DOHH2 (cell line): ENCODE measurements around the gene ITGA11.

Experiments
- H3F3A ChIP-seq: fragments of 200-600 bp; sonication (generic), shearing (Covaris generic); 2 replicates; pipeline ENCODE4 v1.6.0; 2016; ENCODE audit warnings: antibody characterized with exemption, mild to moderate bottlenecking; ENCODE audit not compliant: control insufficient read depth, insufficient read depth
- H3K27ac ChIP-seq: fragments of 200-600 bp; sonication (generic); 2 replicates; pipeline ENCODE4 v1.5.1; 2014; ENCODE audit warnings: low read depth, mild to moderate bottlenecking, low read length, moderate library complexity
- H3K27me3 ChIP-seq: fragments of 200-600 bp; sonication (generic); 2 replicates; pipeline ENCODE4 v1.6.1; 2014; ENCODE audit warnings: mild to moderate bottlenecking, low read length, mixed read lengths; ENCODE audit not compliant: control insufficient read depth
- H3K36me3 ChIP-seq: fragments of 200-600 bp; sonication (generic); 2 replicates; pipeline ENCODE4 v1.6.1; 2014; ENCODE audit warnings: mild to moderate bottlenecking, low read length, moderate library complexity, mixed read lengths; ENCODE audit not compliant: control insufficient read depth
- H3K4me1 ChIP-seq: fragments of 200-600 bp; sonication (generic); 2 replicates; pipeline ENCODE4 v1.6.1; 2014; ENCODE audit warnings: mild to moderate bottlenecking, low read length, mixed read lengths; ENCODE audit not compliant: control insufficient read depth
- H3K4me2 ChIP-seq: fragments of 200-600 bp; sonication (generic); 2 replicates; pipeline ENCODE4 v1.6.0; 2014; ENCODE audit warnings: mild to moderate bottlenecking, low read length, moderate library complexity
- H3K4me3 ChIP-seq: fragments of 200-600 bp; sonication (generic); 2 replicates; pipeline ENCODE4 v1.5.1; 2014; ENCODE audit warnings: mild to moderate bottlenecking, low read length, mixed read lengths
- H3K79me2 ChIP-seq: fragments of 200-600 bp; sonication (generic); 2 replicates; pipeline ENCODE4 v1.6.1; 2014; ENCODE audit warnings: mild to moderate bottlenecking, low read length, mixed read lengths; ENCODE audit not compliant: control insufficient read depth
- H3K9me2 ChIP-seq: fragments of 200-600 bp; sonication (generic); replicated peaks from 2 replicates; pipeline ENCODE4 v1.6.1; 2014; ENCODE audit warnings: mild to moderate bottlenecking, low read length, mixed read lengths; ENCODE audit not compliant: control insufficient read depth
- H3K9me3 ChIP-seq: fragments of 200-600 bp; sonication (generic); 2 replicates; pipeline ENCODE4 v1.6.1; 2014; ENCODE audit warnings: antibody characterized with exemption, low read length, mixed read lengths; ENCODE audit not compliant: control insufficient read depth, insufficient read depth
- H4K20me1 ChIP-seq: fragments of 200-600 bp; sonication (generic); 2 replicates; pipeline ENCODE4 v1.6.0; 2014; ENCODE audit warnings: low read depth, mild to moderate bottlenecking, antibody characterized with exemption, low read length, moderate library complexity; ENCODE audit not compliant: control insufficient read depth, insufficient read depth
- EZH2phosphoT487 ChIP-seq: fragments of 200-600 bp; sonication (generic); IDR thresholded peaks from 2 replicates; pipeline ENCODE4 v1.6.1; 2017; ENCODE audit warnings: borderline replicate concordance, mild to moderate bottlenecking, antibody characterized with exemption, low read length, moderate library complexity, mixed read lengths
- TF ChIP-seq, protein P1 (sequence below): fragments of 200-600 bp; sonication (generic); IDR thresholded peaks from one replicate; pipeline ENCODE4 v1.5.1; 2014; ENCODE audit warnings: antibody characterized with exemption, mild to moderate bottlenecking, low read depth, low read length; ENCODE audit not compliant: poor library complexity, severe bottlenecking

Gene ITGA11

DNA sequence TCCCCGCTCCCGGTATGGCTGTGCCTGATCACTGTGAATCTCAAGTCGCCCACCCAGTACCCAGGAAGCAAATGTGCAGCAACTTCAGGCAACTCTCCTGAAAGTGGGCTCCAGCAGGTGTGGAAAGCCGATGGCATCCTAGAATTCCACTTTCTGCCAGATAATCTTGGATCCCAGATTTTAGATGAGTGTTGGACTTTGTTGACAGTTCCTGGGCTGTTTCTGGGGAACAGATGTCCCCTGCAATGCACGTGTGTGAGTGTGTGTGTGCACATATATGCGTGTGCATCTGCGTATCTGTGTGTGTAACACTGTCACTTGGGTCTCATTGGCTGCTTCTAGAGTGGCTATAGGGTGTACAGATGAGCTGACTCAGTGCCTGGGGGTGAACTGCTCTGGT lies 95.4 kb downstream of the ITGA11 start:
- Histone ChIP-seq H3K79me2 (no peaks in the 10 kb centered on the region), H3K36me3 (no peaks in the 10 kb centered on the region), H3K4me3 (no peak overlapping the region), H3K27me3 (peaks cover 9% of the 10 kb centered on the region; the same call in 1 of the 2 replicates), H3F3A (no peaks in the 10 kb centered on the region), H3K27ac (no peak overlapping the region), H3K4me1 (no peaks in the 10 kb centered on the region), H3K9me3 (no peaks in the 10 kb centered on the region), H3K4me2 (no peak overlapping the region), H4K20me1 (no peaks in the 10 kb centered on the region), H3K9me2 (no peaks in the 10 kb centered on the region)
- no peak for TF ChIP-seq EZH2phosphoT487
- TF ChIP-seq, protein P1, sequence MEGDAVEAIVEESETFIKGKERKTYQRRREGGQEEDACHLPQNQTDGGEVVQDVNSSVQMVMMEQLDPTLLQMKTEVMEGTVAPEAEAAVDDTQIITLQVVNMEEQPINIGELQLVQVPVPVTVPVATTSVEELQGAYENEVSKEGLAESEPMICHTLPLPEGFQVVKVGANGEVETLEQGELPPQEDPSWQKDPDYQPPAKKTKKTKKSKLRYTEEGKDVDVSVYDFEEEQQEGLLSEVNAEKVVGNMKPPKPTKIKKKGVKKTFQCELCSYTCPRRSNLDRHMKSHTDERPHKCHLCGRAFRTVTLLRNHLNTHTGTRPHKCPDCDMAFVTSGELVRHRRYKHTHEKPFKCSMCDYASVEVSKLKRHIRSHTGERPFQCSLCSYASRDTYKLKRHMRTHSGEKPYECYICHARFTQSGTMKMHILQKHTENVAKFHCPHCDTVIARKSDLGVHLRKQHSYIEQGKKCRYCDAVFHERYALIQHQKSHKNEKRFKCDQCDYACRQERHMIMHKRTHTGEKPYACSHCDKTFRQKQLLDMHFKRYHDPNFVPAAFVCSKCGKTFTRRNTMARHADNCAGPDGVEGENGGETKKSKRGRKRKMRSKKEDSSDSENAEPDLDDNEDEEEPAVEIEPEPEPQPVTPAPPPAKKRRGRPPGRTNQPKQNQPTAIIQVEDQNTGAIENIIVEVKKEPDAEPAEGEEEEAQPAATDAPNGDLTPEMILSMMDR: no peak

DNA sequence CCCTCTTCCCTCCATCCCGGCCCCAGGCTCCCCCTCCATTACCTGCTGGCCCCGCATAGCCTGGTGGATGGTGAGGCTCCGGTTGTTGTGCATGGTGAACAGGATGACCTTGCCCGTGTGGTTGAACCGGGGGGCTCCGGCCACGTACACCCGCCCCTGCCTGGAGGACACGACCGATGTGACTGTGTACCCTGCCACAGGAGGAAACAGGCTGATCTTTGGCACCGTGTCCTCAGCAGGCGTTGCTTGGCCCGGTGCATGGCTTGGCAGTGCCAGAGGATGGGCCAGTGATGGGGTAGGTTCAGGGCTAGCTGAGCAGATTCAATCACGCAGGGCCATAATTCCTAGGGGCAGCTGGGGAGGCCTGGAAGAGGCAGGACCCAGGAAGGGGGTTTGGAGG lies 96.3 kb downstream of the ITGA11 start:
- Histone ChIP-seq H3K9me3 (no peaks in the 10 kb centered on the region), H3K4me1 (no peaks in the 10 kb centered on the region), H3K79me2 (no peaks in the 10 kb centered on the region), H3K27ac (no peak overlapping the region), H3F3A (no peaks in the 10 kb centered on the region), H3K27me3 (peaks cover 3% of the 10 kb centered on the region; the same call in 1 of the 2 replicates), H3K4me3 (no peak overlapping the region), H3K36me3 (no peaks in the 10 kb centered on the region), H3K9me2 (no peaks in the 10 kb centered on the region), H3K4me2 (no peak overlapping the region), H4K20me1 (no peaks in the 10 kb centered on the region)
- TF ChIP-seq, protein P1: no peak
- TF ChIP-seq EZH2phosphoT487: no peak

DNA sequence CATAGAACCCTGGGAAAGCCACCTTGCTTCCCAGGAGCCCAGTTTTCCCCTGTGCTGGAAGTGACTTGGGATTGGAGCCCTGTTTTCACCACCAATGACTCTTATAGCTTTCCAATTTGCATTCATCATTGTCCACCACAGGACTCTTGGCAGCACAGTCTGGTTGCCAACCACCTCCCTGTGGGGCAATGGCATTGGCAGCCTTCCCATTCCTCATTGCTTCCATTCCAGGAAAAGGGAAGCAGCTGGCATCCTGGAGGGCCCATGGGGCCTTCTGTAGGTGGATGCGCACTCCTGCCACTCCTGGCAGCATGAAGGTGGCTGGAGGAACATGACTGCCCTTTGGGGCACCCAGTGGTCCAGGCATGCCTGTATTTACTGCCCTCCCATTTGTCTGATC lies 96.7 kb downstream of the ITGA11 start:
- Histone ChIP-seq H3K27me3 (peaks cover 5% of the 10 kb centered on the region; the same call in 1 of the 2 replicates), H3K4me3 (no peak overlapping the region), H3K4me1 (no peaks in the 10 kb centered on the region), H3K9me3 (no peaks in the 10 kb centered on the region), H3F3A (no peaks in the 10 kb centered on the region), H3K36me3 (no peaks in the 10 kb centered on the region), H3K4me2 (no peak overlapping the region), H3K27ac (no peak overlapping the region), H4K20me1 (no peaks in the 10 kb centered on the region), H3K79me2 (no peaks in the 10 kb centered on the region), H3K9me2 (no peaks in the 10 kb centered on the region)
- TF ChIP-seq EZH2phosphoT487: no peak
- TF ChIP-seq, protein P1: no peak

DNA sequence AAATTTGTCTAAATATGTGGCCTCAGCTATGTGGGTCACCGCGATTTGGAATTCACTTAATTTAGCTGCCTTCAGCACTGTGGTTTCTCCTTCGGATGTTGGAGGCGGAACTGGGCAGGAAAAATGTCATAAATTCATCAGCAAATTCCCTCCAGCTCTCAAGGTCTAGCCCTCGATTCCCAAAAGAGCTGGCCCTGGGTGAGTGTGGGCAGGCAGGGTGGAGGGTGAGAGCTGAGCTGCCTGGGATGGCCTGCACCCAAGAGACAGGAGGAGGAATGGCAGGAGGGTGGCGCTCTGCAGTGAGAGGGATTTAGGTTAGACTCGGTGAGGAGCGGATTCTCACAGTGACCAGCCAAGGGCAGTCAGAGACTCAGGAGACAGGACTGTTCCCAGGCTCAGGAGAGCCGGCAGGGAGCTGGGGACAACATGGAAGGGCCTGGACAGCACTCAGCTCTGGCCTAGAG lies 97.3 kb downstream of the ITGA11 start:
- Histone ChIP-seq H3K4me3 (no peak overlapping the region), H4K20me1 (no peaks in the 10 kb centered on the region), H3K27me3 (peaks cover 5% of the 10 kb centered on the region; the same call in 1 of the 2 replicates), H3K27ac (no peak overlapping the region), H3K36me3 (no peaks in the 10 kb centered on the region), H3F3A (no peaks in the 10 kb centered on the region), H3K4me2 (no peak overlapping the region), H3K9me3 (no peaks in the 10 kb centered on the region), H3K9me2 (no peaks in the 10 kb centered on the region), H3K4me1 (no peaks in the 10 kb centered on the region), H3K79me2 (no peaks in the 10 kb centered on the region)
- no peak for TF ChIP-seq EZH2phosphoT487
- TF ChIP-seq, protein P1: no peak
